ENCODE results near the gene PTPRK.

- TF ChIP-seq POLR2A (IDR thresholded peaks at IDR 0.05; ENCODE audit: low read length) = no peak
- TF ChIP-seq GATA1 (IDR thresholded peaks at IDR 0.05; ENCODE audit: low read depth, low read length) = no peak
Measured at GRCh38 chr6:128479991-128480390, 40.4 kb downstream of the PTPRK start.

Data from erythroblast (primary cell).